SK-N-SH (cell line): Measurements from ENCODE around the gene PRR19. TPM values are rescaled to one million over a fixed set of nuclear protein-coding genes. Genes with fewer than 3 reads are reported as not detected.

ENCODE experiments used
- CTCF ChIA-PET: fragments of 300-600, 350-600 bp; formaldehyde crosslinking; extraction: SDS; loops from one replicate; lab custom pipeline; 2021; lab: Yijun Ruan, JAX
- POLR2A ChIA-PET: fragments of 350-600 bp; sonication (Branson Sonifier 250); formaldehyde crosslinking; extraction: SDS; loops from one replicate; lab custom pipeline; 2020; ENCODE audit warnings: antibody characterized with exemption, inconsistent platforms; lab: Yijun Ruan, JAX
- DNase-seq: peaks from one replicate; pipeline ENCODE4 v3.0.0; 2012
- H2AFZ ChIP-seq: fragments of 200-600 bp; sonication (generic); 2 replicates; pipeline ENCODE4 v1.8.1; 2016; ENCODE audit warnings: antibody characterized with exemption, mild to moderate bottlenecking, low read depth
- H3F3A ChIP-seq: fragments of 200-600 bp; sonication (generic); replicated peaks from 2 replicates; pipeline ENCODE3; 2016; ENCODE audit warnings: antibody characterized with exemption, mild to moderate bottlenecking; ENCODE audit not compliant: insufficient read depth
- H3K27ac ChIP-seq, 2 experiments: fragments of 200-500 bp in 1 of 2; fragments of 200-600 bp in 1 of 2; sonication (Bioruptor generic) in 1 of 2; sonication (generic), shearing (Covaris generic) in 1 of 2; 2 replicates each; pipeline versions ENCODE4 v1.5.1 to v1.6.1; 2014 to 2016; ENCODE audit warnings: low read depth in 2 of 2, inconsistent platforms in 1 of 2, low read length in 1 of 2, mild to moderate bottlenecking in 1 of 2, mixed read lengths in 1 of 2
- H3K27me3 ChIP-seq: fragments of 200-600 bp; sonication (generic), shearing (Covaris generic); 2 replicates; pipeline ENCODE4 v1.6.1; 2016; ENCODE audit warnings: mixed run types; ENCODE audit not compliant: insufficient read depth
- H3K36me3 ChIP-seq, 2 experiments: fragments of 200-500 bp in 1 of 2; fragments of 200-600 bp in 1 of 2; sonication (Bioruptor generic) in 1 of 2; sonication (generic) in 1 of 2; replicated peaks in 1 of 2; 2 replicates each; pipeline versions ENCODE3 to v1.5.1; 2014 to 2016; ENCODE audit warnings: low read length in 1 of 2, mild to moderate bottlenecking in 1 of 2; ENCODE audit not compliant: insufficient read depth in 2 of 2, control insufficient read depth in 1 of 2
- H3K4me1 ChIP-seq, 2 experiments: fragments of 200-500 bp in 1 of 2; fragments of 200-600 bp in 1 of 2; sonication (Bioruptor generic) in 1 of 2; sonication (generic), shearing (Covaris generic) in 1 of 2; 2 replicates each; pipeline versions ENCODE4 v1.5.1 to v1.6.1; 2014 to 2016; ENCODE audit warnings: low read depth in 1 of 2, low read length in 1 of 2, mixed run types in 1 of 2; ENCODE audit not compliant: insufficient read depth in 2 of 2, control insufficient read depth in 1 of 2
- H3K4me2 ChIP-seq: fragments of 200-600 bp; sonication (generic), shearing (Covaris generic); 2 replicates; pipeline ENCODE4 v1.6.1; 2017; ENCODE audit warnings: mixed run types
- H3K4me3 ChIP-seq, 2 experiments: fragments of 200-500 bp in 1 of 2; fragments of 200-600 bp in 1 of 2; sonication (Bioruptor generic) in 1 of 2; sonication (generic), shearing (Covaris generic) in 1 of 2; 2 replicates each; pipeline versions ENCODE4 v1.5.1 to v1.8.1; 2014 to 2016; ENCODE audit warnings: low read depth in 2 of 2, inconsistent platforms in 1 of 2, low read length in 1 of 2, mild to moderate bottlenecking in 1 of 2, mixed read lengths in 1 of 2, moderate library complexity in 1 of 2
- H3K79me2 ChIP-seq: fragments of 200-600 bp; sonication (generic); 2 replicates; pipeline ENCODE4 v1.8.1; 2017; ENCODE audit warnings: mild to moderate bottlenecking; ENCODE audit not compliant: insufficient read depth
- H3K9ac ChIP-seq: fragments of 200-600 bp; sonication (generic); 2 replicates; pipeline ENCODE4 v1.6.1; 2017; ENCODE audit warnings: mixed run types
- H3K9me2 ChIP-seq: fragments of 200-600 bp; sonication (generic); 2 replicates; pipeline ENCODE4 v1.6.1; 2017; ENCODE audit warnings: mixed run types
- H3K9me3 ChIP-seq: fragments of 200-600 bp; sonication (generic); 2 replicates; pipeline ENCODE4 v1.6.1; 2017; ENCODE audit warnings: mixed run types, mild to moderate bottlenecking, moderate library complexity
- H4K20me1 ChIP-seq: fragments of 200-600 bp; sonication (generic); 2 replicates; pipeline ENCODE4 v1.6.1; 2017; ENCODE audit warnings: mild to moderate bottlenecking, mixed run types; ENCODE audit not compliant: insufficient read depth
- ELF1 ChIP-seq: IDR thresholded peaks from 2 replicates; pipeline ENCODE4 v1.4.0; 2012
- FOSL2 ChIP-seq: IDR thresholded peaks from 2 replicates; pipeline ENCODE4 v1.4.0; 2012; ENCODE audit warnings: low read depth, mild to moderate bottlenecking, moderate library complexity, borderline replicate concordance
- JUND ChIP-seq: IDR thresholded peaks from 2 replicates; pipeline ENCODE4 v1.4.0; 2012
- NFIC ChIP-seq: IDR thresholded peaks from 2 replicates; pipeline ENCODE4 v1.4.0; 2012; ENCODE audit warnings: borderline replicate concordance
- POLR2AphosphoS5 ChIP-seq: IDR thresholded peaks from 2 replicates; pipeline ENCODE4 v1.6.1; 2012; ENCODE audit warnings: low read depth, low read length
- RFX5 ChIP-seq: IDR thresholded peaks from 2 replicates; pipeline ENCODE4 v1.6.1; 2012; ENCODE audit warnings: mild to moderate bottlenecking, improper control_type of control experiment, low read length
- TAF1 ChIP-seq: IDR thresholded peaks from 2 replicates; pipeline ENCODE4 v1.6.1; 2012; ENCODE audit warnings: low read depth, mild to moderate bottlenecking, low read length, moderate library complexity, borderline replicate concordance
- TCF12 ChIP-seq: IDR thresholded peaks from 2 replicates; pipeline ENCODE4 v1.4.0; 2012
- WGBS: methylation state at CpG from one replicate; pipeline ENCODE4 v1.1.6; 2017; ENCODE audit warnings: low lambda C conversion rate; 5-methylcytosine and 5-hydroxymethylcytosine counted together
- polyA plus RNA-seq, 3 experiments: library from polyadenylated mRNA; depleted of rRNA; stranded (reverse); fragments of >200 nt; gene quantifications; 2 replicates each; pipeline ENCODE4 v1.2.3, GENCODE V29; 2012
- TF ChIP-seq, protein P1 (sequence below): IDR thresholded peaks from 2 replicates; pipeline ENCODE4 v1.4.0; 2012; ENCODE audit warnings: low read depth, borderline replicate concordance
- TF ChIP-seq, protein P2 (sequence below): fragments of 200-600 bp; sonication (generic); IDR thresholded peaks from 2 replicates; pipeline ENCODE4 v1.6.1; 2017; ENCODE audit warnings: antibody characterized with exemption, mild to moderate bottlenecking, moderate library complexity
- TF ChIP-seq, protein P3 (sequence below): IDR thresholded peaks from 2 replicates; pipeline ENCODE4 v1.4.0; 2012; ENCODE audit warnings: low read depth

Gene PRR19
- polyA plus RNA-seq, 1 of the 3 experiments (the other 2 are of a cell fraction): 1.3 TPM

- DNase-seq: no peak
- Histone ChIP-seq H3F3A (peaks cover 50% of the 10 kb centered on the region), H3K36me3 (peaks cover 0 to 5% of the 10 kb centered on the region in 2 experiments), H2AFZ (no peak overlapping the region), H3K9me3 (no peaks in the 10 kb centered on the region), H3K9me2 (no peaks in the 10 kb centered on the region), H3K4me3 (peak overlapping the region; percentile 58 to 69), H3K9ac (peak overlapping the region; percentile 65), H3K4me2 (peak overlapping the region; percentile 97), H3K27ac (peak overlapping the region; percentile 93 to 96), H4K20me1 (peaks cover 17% of the 10 kb centered on the region; the same call in 1 of the 2 replicates), H3K27me3 (no peaks in the 10 kb centered on the region)
- CTCF ChIA-PET: interaction anchor here (0.9 to 7.1 kb wide), 6 partner anchors 11 to 283 kb away, joined by 3 to 205 read pairs (median 4); partner anchors contain the start of gene GSK3A
- POLR2A ChIA-PET: interaction anchor here (0.7 to 4.2 kb wide), 3 partner anchors 26 to 37 kb away, joined by 3 to 35 read pairs (median 5); partner anchors contain the start of gene ERF
- WGBS: 5% methylated on average over 16 of the region's 25 CpGs
- TF ChIP-seq, protein P1, sequence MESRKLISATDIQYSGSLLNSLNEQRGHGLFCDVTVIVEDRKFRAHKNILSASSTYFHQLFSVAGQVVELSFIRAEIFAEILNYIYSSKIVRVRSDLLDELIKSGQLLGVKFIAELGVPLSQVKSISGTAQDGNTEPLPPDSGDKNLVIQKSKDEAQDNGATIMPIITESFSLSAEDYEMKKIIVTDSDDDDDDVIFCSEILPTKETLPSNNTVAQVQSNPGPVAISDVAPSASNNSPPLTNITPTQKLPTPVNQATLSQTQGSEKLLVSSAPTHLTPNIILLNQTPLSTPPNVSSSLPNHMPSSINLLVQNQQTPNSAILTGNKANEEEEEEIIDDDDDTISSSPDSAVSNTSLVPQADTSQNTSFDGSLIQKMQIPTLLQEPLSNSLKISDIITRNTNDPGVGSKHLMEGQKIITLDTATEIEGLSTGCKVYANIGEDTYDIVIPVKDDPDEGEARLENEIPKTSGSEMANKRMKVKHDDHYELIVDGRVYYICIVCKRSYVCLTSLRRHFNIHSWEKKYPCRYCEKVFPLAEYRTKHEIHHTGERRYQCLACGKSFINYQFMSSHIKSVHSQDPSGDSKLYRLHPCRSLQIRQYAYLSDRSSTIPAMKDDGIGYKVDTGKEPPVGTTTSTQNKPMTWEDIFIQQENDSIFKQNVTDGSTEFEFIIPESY: 0 out of 2 replicates have a peak, but pooled peaks have one; percentile 20
- TF ChIP-seq, protein P2, sequence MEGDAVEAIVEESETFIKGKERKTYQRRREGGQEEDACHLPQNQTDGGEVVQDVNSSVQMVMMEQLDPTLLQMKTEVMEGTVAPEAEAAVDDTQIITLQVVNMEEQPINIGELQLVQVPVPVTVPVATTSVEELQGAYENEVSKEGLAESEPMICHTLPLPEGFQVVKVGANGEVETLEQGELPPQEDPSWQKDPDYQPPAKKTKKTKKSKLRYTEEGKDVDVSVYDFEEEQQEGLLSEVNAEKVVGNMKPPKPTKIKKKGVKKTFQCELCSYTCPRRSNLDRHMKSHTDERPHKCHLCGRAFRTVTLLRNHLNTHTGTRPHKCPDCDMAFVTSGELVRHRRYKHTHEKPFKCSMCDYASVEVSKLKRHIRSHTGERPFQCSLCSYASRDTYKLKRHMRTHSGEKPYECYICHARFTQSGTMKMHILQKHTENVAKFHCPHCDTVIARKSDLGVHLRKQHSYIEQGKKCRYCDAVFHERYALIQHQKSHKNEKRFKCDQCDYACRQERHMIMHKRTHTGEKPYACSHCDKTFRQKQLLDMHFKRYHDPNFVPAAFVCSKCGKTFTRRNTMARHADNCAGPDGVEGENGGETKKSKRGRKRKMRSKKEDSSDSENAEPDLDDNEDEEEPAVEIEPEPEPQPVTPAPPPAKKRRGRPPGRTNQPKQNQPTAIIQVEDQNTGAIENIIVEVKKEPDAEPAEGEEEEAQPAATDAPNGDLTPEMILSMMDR: no peak
- TF ChIP-seq NFIC: peak; percentile 62; the same call in 1 of the 2 replicates
- TF ChIP-seq, all 33 proteins: peak for 2
- Histone ChIP-seq H3K4me1 (peaks cover 57 to 73% of the 10 kb centered on the region in 2 experiments), H3K79me2 (peaks cover 64% of the 10 kb centered on the region)
Observed at GRCh38 chr19:42281146-42281826, 20.6 kb upstream of the PRR19 start.

- H3K27ac ChIP-seq: peak overlapping the region; percentile 93 to 96
- CTCF ChIA-PET: interaction anchor here (0.9 to 7.1 kb wide), 6 partner anchors 12 to 173 kb away, joined by 3 to 205 read pairs (median 4); partner anchors contain the start of gene GSK3A
- H3K4me3 ChIP-seq: peak overlapping the region; percentile 58 to 69
- POLR2A ChIA-PET: interaction anchor here (0.7 to 1.0 kb wide), 2 partner anchors 27 to 38 kb away, joined by 3 to 5 read pairs; partner anchors contain the start of gene ERF
- peaks cover 58 to 72% of the 10 kb centered on the region in 2 experiments for H3K4me1 ChIP-seq
- peaks cover 64% of the 10 kb centered on the region for H3K79me2 ChIP-seq
- peak overlapping the region; percentile 65 for H3K9ac ChIP-seq
- WGBS: 20% methylated on average over 7 of the region's 7 CpGs
- no peaks in the 10 kb centered on the region for H3K27me3 ChIP-seq
- H3K9me3 ChIP-seq: no peaks in the 10 kb centered on the region
- H3F3A ChIP-seq: peaks cover 48% of the 10 kb centered on the region
- H2AFZ ChIP-seq: no peak overlapping the region
- H4K20me1 ChIP-seq: peaks cover 24% of the 10 kb centered on the region
- no peaks in the 10 kb centered on the region for H3K9me2 ChIP-seq
- peaks cover 0 to 4% of the 10 kb centered on the region in 2 experiments for H3K36me3 ChIP-seq
- no peak for DNase-seq
- TF ChIP-seq ELF1: no peak
- peak; percentile 88; the same call in 1 of the 2 replicates for TF ChIP-seq JUND
- TF ChIP-seq, protein P3, sequence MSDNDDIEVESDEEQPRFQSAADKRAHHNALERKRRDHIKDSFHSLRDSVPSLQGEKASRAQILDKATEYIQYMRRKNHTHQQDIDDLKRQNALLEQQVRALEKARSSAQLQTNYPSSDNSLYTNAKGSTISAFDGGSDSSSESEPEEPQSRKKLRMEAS: peak; percentile 67
- TF ChIP-seq FOSL2: peak; percentile 94; the same call in 1 of the 2 replicates
- TF ChIP-seq NFIC: peak; percentile 50
- TF ChIP-seq RFX5: no peak
- peak; percentile 38; the same call in 1 of the 2 replicates for TF ChIP-seq POLR2AphosphoS5
- TF ChIP-seq TCF12: peak; percentile 44; the same call in 1 of the 2 replicates
- peak; percentile 41; the same call in 1 of the 2 replicates for TF ChIP-seq TAF1
- peak overlapping the region; percentile 97 for H3K4me2 ChIP-seq
Observed at GRCh38 chr19:42281827-42282762, 19.8 kb upstream of the PRR19 start.
